GM12874 (cell line): Measurements from ENCODE around the gene FRMD8.

ENCODE experiments used
- TF ChIP-seq, protein P1 (sequence below): IDR thresholded peaks from 2 replicates; pipeline ENCODE4 v1.5.1; 2011; ENCODE audit warnings: low read depth, mild to moderate bottlenecking, control low read depth, low read length, moderate library complexity; ENCODE audit not compliant: insufficient read depth

The FRMD8 gene

DNA sequence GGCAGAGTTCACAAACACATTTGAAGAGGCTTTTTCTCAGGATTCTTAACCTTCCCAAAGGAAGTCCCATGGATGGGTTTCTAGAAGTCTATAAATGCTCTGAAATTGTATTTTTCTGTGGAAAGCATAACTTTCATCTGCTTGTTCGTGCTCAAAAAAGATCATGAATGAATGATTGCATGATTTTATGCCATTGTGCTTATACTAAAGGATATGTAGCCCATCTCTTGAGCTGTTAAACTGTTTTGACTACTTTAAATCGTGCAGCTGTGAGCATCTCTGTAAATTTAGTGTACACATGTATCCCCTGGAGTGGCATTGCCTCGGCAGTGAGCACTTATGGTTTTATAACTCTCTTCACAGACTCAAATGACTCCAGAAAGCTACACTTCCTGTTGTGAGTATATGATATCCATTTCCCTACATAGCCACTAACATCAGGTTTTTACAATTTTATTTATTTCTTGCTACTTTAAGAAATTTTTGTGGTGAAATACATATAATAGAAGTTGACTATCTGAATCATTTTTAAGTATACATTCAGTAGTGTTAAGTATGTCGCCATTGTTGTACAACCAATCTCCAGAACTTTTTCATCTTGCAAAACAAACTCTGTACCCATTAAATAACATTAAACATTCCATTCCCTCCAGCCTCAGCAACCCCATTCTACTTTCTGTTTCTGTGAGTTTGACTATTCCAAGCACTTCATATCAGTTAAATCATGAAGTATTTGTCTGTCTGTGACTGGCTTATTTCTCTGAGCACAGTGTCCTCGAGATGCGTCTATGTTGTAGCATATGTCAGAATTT is 44.2 kb downstream of the FRMD8 start:
- TF ChIP-seq, protein P1, sequence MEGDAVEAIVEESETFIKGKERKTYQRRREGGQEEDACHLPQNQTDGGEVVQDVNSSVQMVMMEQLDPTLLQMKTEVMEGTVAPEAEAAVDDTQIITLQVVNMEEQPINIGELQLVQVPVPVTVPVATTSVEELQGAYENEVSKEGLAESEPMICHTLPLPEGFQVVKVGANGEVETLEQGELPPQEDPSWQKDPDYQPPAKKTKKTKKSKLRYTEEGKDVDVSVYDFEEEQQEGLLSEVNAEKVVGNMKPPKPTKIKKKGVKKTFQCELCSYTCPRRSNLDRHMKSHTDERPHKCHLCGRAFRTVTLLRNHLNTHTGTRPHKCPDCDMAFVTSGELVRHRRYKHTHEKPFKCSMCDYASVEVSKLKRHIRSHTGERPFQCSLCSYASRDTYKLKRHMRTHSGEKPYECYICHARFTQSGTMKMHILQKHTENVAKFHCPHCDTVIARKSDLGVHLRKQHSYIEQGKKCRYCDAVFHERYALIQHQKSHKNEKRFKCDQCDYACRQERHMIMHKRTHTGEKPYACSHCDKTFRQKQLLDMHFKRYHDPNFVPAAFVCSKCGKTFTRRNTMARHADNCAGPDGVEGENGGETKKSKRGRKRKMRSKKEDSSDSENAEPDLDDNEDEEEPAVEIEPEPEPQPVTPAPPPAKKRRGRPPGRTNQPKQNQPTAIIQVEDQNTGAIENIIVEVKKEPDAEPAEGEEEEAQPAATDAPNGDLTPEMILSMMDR, result no peak

DNA sequence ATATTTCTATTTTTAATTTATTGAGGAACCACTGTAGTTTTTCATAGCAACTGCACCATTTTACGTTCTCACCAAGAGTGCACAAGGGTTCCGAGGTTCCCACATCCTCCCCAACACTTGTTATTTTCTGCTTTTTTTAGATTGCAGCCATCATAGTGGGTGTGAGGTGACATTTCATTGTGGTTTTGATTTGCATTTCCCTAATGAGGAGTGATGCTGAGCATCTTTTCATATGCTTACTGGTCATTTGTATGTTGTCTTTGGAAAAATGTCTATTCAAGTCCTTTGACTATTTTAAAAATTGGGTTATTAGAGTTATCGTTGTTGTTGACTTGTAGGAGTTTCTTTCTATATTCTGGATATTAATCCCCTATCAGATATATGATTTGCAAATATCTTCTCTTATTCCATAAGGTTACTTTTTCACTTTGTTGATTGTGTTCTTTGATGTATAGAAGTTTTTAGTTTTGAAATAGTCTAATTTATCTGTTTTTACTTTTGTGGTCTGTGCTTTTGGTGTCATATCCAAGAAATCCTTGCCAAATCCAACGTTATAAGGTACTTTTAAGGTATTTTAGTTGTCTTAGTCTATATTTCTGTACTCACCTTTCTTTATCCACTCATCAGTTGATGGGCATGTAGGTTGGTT is 45.1 kb downstream of the FRMD8 start:
- TF ChIP-seq, protein P1, result no peak

DNA sequence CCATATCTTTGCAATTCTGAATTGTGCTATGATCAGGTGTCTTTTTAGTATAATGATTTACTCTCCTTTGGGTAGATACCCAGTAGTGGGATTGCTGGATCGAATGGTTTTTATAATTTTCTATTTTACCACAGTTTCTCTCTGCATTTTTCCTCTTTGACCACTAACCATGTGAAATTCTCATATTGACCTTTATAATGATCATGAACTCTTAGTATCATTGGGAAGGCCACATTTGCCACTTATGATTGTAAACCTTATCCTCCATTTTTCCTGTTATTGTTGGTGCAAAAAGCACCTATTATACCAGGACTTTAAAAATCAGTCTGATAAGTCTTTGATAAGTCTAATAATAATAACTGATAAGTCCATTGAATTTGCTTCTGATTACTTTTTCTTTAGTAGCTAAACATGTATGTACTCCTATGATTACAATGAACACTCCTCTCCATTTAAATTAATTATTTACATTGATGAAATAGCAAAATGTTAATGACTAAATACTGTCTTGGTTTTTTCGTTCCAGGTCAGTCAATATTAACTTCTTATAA is 45.7 kb downstream of the FRMD8 start:
- TF ChIP-seq, protein P1, result no peak

DNA sequence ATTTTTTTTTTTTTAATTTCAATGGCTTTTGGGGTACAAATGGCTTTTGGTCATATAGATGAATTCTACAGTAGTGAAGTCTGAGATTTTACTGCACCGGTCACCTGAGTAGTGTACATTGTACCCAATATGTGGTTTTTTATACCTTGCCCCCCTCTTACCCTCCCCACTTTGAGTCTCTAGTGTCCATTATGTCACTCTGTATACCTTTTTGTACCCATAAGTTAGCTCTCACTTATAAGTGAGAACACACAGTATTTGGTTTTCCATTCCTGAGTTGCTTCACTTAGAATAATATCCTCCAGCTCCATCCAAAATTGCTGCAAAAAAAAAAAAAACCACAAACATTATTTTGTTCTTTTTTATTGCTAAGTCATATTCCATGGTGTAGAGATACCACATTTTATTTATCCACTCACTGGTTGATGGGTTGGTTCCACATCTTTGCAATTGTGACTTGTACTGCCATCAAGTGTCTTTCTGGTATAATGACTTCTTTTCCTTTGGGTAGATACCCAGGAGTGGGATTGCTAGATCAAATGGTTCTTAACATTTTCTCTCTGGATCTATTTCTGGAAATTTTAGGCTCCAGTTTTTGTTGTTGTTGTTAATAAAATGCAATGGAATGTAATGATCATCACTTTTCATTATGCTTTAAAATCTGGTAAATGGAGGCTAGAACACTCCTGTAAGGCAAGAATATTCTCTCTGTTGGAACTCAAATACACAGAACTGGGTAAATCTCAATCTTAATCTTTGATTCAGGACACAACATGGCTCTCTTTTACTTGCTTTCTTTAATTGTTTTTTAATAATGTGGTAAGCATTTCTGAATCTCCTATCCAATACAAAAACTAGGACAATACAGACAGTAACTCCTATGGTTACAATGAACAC is 46.5 kb downstream of the FRMD8 start:
- TF ChIP-seq, protein P1, result 0 out of 2 replicates have a peak, but pooled peaks have one; percentile 7

DNA sequence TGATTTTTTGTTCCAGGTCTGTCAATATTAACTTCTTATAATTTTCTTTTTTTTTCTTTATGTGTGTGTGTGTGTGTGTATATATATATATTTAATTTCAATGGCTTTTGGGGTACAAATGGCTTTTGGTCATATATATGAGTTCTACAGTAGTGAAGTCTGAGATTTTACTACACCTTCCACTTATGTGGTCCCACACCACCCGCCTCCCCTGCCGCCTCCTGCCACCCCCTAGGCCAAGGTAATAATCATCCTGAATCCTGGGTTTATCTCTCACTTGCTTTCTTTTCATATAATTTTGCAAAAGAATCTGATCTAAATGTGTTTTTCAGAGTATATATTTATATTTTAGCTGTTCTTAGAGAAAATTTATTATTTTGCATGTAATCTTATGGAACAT is 47.2 kb downstream of the FRMD8 start:
- TF ChIP-seq, protein P1, result no peak

DNA sequence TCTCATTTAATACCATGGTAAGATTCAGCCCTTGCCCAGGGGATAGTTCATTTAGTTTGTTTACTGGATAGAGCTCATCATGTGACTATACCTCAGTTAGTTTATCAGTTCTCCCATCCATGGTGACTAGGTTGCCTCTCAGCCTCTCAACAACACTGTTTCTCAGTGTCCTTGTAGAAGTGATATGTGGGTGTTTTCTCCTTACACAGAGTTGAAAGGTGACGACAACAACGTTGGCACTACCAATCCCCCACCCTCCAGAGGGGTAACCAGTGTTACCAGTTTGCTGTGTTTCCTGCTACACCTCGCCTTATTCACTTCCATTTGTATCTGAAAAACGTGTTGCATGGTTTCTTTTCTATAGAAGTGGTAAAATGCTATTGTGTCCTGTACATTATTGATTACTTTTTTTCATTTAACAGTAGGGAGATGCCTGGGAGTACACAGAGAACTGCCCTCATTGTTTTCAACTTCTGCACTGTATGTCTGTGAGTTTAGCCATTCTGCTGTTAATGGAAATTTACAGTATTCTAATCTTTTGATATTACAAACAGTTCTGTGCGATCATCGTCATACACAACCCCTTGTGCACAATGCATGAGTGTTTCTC is 47.7 kb downstream of the FRMD8 start:
- TF ChIP-seq, protein P1, result no peak
